GM12892 (cell line): Measurements from ENCODE around the gene WWC2.

Experiments used
- POLR2A ChIP-seq: IDR thresholded peaks from 2 replicates; pipeline ENCODE4 v1.6.1; 2011; ENCODE audit warnings: low read depth, low read length, control low read depth
- POLR2AphosphoS5 ChIP-seq: IDR thresholded peaks from 2 replicates; pipeline ENCODE4 v1.6.1; 2011; ENCODE audit warnings: low read depth, low read length, control low read depth
- TAF1 ChIP-seq: IDR thresholded peaks from 2 replicates; pipeline ENCODE4 v1.6.1; 2011; ENCODE audit warnings: low read depth, mild to moderate bottlenecking, control low read depth, low read length, borderline replicate concordance

DNA sequence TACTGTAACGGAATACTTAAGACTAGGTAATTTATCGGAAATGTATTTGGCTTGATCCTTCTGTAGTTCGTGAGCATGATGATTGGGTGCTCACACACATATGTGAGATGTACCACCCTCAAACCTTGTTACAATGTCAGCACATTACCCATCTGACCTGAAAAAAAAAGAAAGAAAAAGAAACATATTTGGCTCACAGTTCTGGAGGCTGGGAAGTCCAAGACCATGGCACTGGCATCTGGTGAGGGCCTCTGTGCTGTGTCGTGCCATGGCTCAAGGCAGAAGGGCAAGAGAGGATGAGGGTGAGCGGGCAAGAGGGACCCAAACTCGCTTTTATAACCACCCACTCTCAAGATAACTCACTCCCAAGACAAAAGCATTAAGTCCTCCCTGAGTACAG, 230.2 kb downstream of the WWC2 start:
- TF ChIP-seq POLR2A (no peak), POLR2AphosphoS5 (no peak), TAF1 (no peak)
